GM12878 (cell line): ENCODE results near the gene EMID1. TPM values are rescaled to one million over a fixed set of nuclear protein-coding genes. Genes with fewer than 3 reads are reported as not detected.

Experiments used
- CBX3 ChIP-seq: fragments of 200-600 bp; sonication (generic); IDR thresholded peaks from 2 replicates; pipeline ENCODE4 v1.6.1; 2016; ENCODE audit warnings: low read depth, borderline replicate concordance
- CEBPZ ChIP-seq: fragments of 150-350 bp; IDR thresholded peaks from 2 replicates; pipeline ENCODE4 v1.6.1; 2016; ENCODE audit warnings: low read depth, low read length
- CHD2 ChIP-seq: IDR thresholded peaks from 2 replicates; pipeline ENCODE4 v1.6.1; 2011; ENCODE audit warnings: low read depth, low read length, improper control_type of control experiment, borderline replicate concordance
- CREB1 ChIP-seq: IDR thresholded peaks from 2 replicates; pipeline ENCODE4 v1.6.1; 2012; ENCODE audit warnings: low read depth, mild to moderate bottlenecking, inconsistent platforms
- CUX1 ChIP-seq: IDR thresholded peaks from 2 replicates; pipeline ENCODE4 v1.6.1; 2012; ENCODE audit warnings: improper control_type of control experiment, low read depth, low read length; ENCODE audit not compliant: insufficient replicate concordance
- IRF5 ChIP-seq: fragments of 450-650 bp; IDR thresholded peaks from 2 replicates; pipeline ENCODE4 v1.6.1; 2017; ENCODE audit warnings: borderline replicate concordance
- JUND ChIP-seq: IDR thresholded peaks from 2 replicates; pipeline ENCODE4 v1.6.1; 2012; ENCODE audit warnings: low read depth, mild to moderate bottlenecking, low read length, improper control_type of control experiment, moderate library complexity
- MYC ChIP-seq: IDR thresholded peaks from 2 replicates; pipeline ENCODE4 v1.6.1; 2011; ENCODE audit warnings: mild to moderate bottlenecking, low read length, moderate library complexity, inconsistent platforms; ENCODE audit not compliant: insufficient read depth, insufficient replicate concordance, insufficient read length, severe bottlenecking
- NRF1 ChIP-seq: conservative IDR thresholded peaks from 2 replicates; pipeline ENCODE4 v1.6.1; 2011; ENCODE audit warnings: mild to moderate bottlenecking, low read depth, low read length, improper control_type of control experiment
- PAX8 ChIP-seq: fragments of 450-650 bp; IDR thresholded peaks from 2 replicates; pipeline ENCODE4 v1.6.1; 2017; ENCODE audit warnings: mild to moderate bottlenecking, moderate library complexity
- RUNX3 ChIP-seq: IDR thresholded peaks from 2 replicates; pipeline ENCODE4 v1.6.1; 2012; ENCODE audit warnings: low read length, inconsistent platforms
- ZSCAN29 ChIP-seq: fragments of 450-650 bp; IDR thresholded peaks from 2 replicates; pipeline ENCODE4 v1.6.1; 2017; ENCODE audit warnings: mild to moderate bottlenecking, moderate library complexity
- polyA plus RNA-seq, 11 experiments: library from polyadenylated mRNA; depleted of rRNA in 4 of 11; unstranded in 6 of 11; stranded (reverse) in 5 of 11; fragments of >200 nt; fragmentation: Nextera tagmentation in 4 of 11; fragmentation: Illumina TruSeq in 1 of 11; extraction: Ambion mirVana in 4 of 11; extraction: Trizol in 1 of 11; gene quantifications; 1 replicate in 1 of 11; 2 replicates in 10 of 11; pipeline versions ENCODE4 v1.2.1 to v1.2.3, GENCODE V29; 2011 to 2016; ENCODE audit warnings: inconsistent platforms in 2 of 11, missing spikeins in 2 of 11, low read depth in 1 of 11
- total RNA-seq, 4 experiments: library from RNA; depleted of rRNA in 3 of 4; stranded (reverse); fragments of >200 nt in 3 of 4; fragmentation: Illumina TruSeq in 1 of 4; extraction: Trizol in 1 of 4; gene quantifications; 2 replicates each; pipeline versions ENCODE4 v1.2.1 to v1.2.3, GENCODE V29; 2013 to 2021
- TF ChIP-seq, protein P1 (sequence below): fragments of 450-650 bp; formaldehyde crosslinking; IDR thresholded peaks from 2 replicates; pipeline ENCODE4 v1.4.0; 2020; ENCODE audit warnings: mild to moderate bottlenecking, moderate library complexity

EMID1 gene
- total and polyA plus RNA-seq, 10 of the 15 experiments (the other 5 are each of a cell fraction or from before 2014, with no cell fraction given) = 1.2 to 60.3 (median 12.0) TPM

GRCh38 chr22:29167032-29167911 lies 38.4 kb upstream of the EMID1 start (continued):
- TF ChIP-seq IRF5 (peak; percentile 78; the same call in 1 of the 2 replicates), CREB1 (peak; percentile 83), CBX3 (no peak), CHD2 (peak; percentile 81; the same call in 1 of the 2 replicates), PAX8 (peak; percentile 68; the same call in 1 of the 2 replicates), CEBPZ (no peak), MYC (no peak), NRF1 (no peak), ZSCAN29 (no peak), JUND (peak; percentile 59; the same call in 1 of the 2 replicates), RUNX3 (peak; percentile 99), CUX1 (peak; percentile 99)
- TF ChIP-seq, protein P1, sequence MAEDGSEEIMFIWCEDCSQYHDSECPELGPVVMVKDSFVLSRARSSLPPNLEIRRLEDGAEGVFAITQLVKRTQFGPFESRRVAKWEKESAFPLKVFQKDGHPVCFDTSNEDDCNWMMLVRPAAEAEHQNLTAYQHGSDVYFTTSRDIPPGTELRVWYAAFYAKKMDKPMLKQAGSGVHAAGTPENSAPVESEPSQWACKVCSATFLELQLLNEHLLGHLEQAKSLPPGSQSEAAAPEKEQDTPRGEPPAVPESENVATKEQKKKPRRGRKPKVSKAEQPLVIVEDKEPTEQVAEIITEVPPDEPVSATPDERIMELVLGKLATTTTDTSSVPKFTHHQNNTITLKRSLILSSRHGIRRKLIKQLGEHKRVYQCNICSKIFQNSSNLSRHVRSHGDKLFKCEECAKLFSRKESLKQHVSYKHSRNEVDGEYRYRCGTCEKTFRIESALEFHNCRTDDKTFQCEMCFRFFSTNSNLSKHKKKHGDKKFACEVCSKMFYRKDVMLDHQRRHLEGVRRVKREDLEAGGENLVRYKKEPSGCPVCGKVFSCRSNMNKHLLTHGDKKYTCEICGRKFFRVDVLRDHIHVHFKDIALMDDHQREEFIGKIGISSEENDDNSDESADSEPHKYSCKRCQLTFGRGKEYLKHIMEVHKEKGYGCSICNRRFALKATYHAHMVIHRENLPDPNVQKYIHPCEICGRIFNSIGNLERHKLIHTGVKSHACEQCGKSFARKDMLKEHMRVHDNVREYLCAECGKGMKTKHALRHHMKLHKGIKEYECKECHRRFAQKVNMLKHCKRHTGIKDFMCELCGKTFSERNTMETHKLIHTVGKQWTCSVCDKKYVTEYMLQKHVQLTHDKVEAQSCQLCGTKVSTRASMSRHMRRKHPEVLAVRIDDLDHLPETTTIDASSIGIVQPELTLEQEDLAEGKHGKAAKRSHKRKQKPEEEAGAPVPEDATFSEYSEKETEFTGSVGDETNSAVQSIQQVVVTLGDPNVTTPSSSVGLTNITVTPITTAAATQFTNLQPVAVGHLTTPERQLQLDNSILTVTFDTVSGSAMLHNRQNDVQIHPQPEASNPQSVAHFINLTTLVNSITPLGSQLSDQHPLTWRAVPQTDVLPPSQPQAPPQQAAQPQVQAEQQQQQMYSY = no peak
